HEK293T (cell line): Measurements from ENCODE around the gene LRBA.

ENCODE experiments used
- BHLHE40 ChIP-seq: fragments of 450-650 bp; IDR thresholded peaks from 2 replicates; pipeline ENCODE4 v1.6.1; 2016; ENCODE audit warnings: mild to moderate bottlenecking, moderate library complexity, borderline replicate concordance
- HDGF ChIP-seq: fragments of 450-650 bp; IDR thresholded peaks from 2 replicates; pipeline ENCODE4 v1.6.1; 2017; ENCODE audit warnings: antibody characterized with exemption, borderline replicate concordance
- NFRKB ChIP-seq: fragments of 450-650 bp; IDR thresholded peaks from 2 replicates; pipeline ENCODE4 v1.6.1; 2016; ENCODE audit warnings: mild to moderate bottlenecking, moderate library complexity
- TARDBP ChIP-seq: fragments of 450-650 bp; IDR thresholded peaks from 2 replicates; pipeline ENCODE4 v1.6.1; 2016

DNA sequence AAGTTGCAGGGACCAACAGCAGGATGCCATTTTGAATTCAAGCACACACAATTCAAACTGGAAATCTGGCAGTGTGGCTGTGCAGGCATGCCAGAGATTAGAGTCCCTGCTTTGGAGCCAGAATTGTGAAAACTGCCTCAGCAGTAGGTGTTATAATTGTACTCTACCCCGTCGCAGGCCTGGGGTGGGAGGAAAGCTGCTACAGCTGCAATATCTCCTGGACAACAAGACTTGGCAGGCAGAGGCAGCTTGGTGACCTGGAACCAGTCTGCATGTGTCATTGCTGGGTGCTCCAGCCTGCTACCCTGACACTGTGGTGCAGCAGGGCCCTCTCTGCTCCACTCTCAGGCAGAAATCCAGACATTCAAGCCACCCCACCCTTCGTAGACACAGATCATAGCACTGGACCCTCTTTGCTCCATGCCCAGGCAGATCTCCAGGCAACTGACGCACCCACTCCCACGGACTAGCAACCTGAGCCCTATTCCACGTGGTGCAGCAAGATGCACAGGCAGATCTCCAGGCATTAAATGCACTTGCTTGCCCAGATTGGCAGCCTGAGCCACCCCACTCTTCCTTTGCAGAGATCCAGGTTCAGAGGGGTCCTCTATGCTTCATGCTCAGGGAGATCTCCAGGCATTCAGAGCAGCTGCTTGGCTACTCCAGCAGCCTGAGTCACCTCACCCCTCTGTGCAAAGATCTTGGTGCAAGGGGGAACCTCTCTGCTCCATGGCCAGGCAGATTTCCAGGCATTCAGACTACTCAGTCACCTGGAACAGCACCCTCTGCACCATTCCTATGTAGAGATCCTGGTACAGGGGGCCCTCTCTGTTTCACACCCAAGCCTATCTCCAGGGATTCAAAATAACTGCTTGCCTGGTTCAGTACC is 140.5 kb downstream of the LRBA start:
- no peak for TF ChIP-seq HDGF
- no peak for TF ChIP-seq NFRKB
- TF ChIP-seq BHLHE40: no peak
- TF ChIP-seq TARDBP: no peak
